HepG2 (cell line): ENCODE measurements around the gene DAZAP1. TPM values are rescaled to one million over a fixed set of nuclear protein-coding genes. Genes with fewer than 3 reads are reported as not detected.

Experiments
- HMG20B ChIP-seq: conservative IDR thresholded peaks from 2 replicates; pipeline ENCODE4 v1.6.1; 2016; ENCODE audit warnings: missing genetic modification reagents, missing compliant biosample characterization
- JDP2 ChIP-seq: sonication (generic); formaldehyde crosslinking; IDR thresholded peaks from 2 replicates; pipeline ENCODE4 v1.8.1; 2022; ENCODE audit warnings: missing genetic modification reagents, borderline replicate concordance
- SOX13 ChIP-seq, 3 experiments: fragments of 450-650 bp in 1 of 3; sonication (generic) in 1 of 3; formaldehyde crosslinking in 1 of 3; IDR thresholded peaks in 2 of 3; conservative IDR thresholded peaks in 1 of 3; 2 replicates each; pipeline versions ENCODE4 v1.5.0 to v1.6.1; 2016 to 2020; ENCODE audit warnings: antibody characterized with exemption in 1 of 3, mild to moderate bottlenecking in 1 of 3, missing compliant biosample characterization in 1 of 3, missing genetic modification reagents in 1 of 3, moderate library complexity in 1 of 3
- ZNF143 ChIP-seq: sonication (generic); formaldehyde crosslinking; IDR thresholded peaks from 2 replicates; pipeline ENCODE4 v1.4.0; 2020; ENCODE audit warnings: missing genetic modification reagents
- ZNF484 ChIP-seq: sonication (generic); formaldehyde crosslinking; IDR thresholded peaks from 2 replicates; pipeline ENCODE4 v1.5.1; 2020; ENCODE audit warnings: mild to moderate bottlenecking, low read depth, missing genetic modification reagents, borderline replicate concordance
- ZNF549 ChIP-seq: sonication (generic); formaldehyde crosslinking; IDR thresholded peaks from 2 replicates; pipeline ENCODE4 v1.5.0; 2020; ENCODE audit warnings: missing genetic modification reagents
- ZNF766 ChIP-seq: sonication (generic); formaldehyde crosslinking; IDR thresholded peaks from 2 replicates; pipeline ENCODE4 v1.5.0; 2020; ENCODE audit warnings: missing genetic modification reagents, borderline replicate concordance
- polyA plus RNA-seq, 8 experiments: library from polyadenylated mRNA; depleted of rRNA in 3 of 8; stranded (reverse) in 7 of 8; unstranded in 1 of 8; fragments of >200 nt; fragmentation: Illumina TruSeq in 4 of 8; extraction: Trizol in 4 of 8; gene quantifications; 2 replicates each; pipeline versions ENCODE4 v1.2.1 to v1.2.3, GENCODE V29; 2011 to 2016; ENCODE audit warnings: low read depth in 4 of 8, missing spikeins in 1 of 8, mixed read lengths in 1 of 8; ENCODE audit not compliant: insufficient read depth in 1 of 8
- total RNA-seq, 5 experiments: library from RNA; depleted of rRNA; stranded (reverse); fragments of >200 nt; fragmentation: Illumina TruSeq; extraction: Trizol; gene quantifications; 2 replicates each; pipeline ENCODE4 v1.2.3, GENCODE V29; 2016; ENCODE audit warnings: low read depth in 1 of 5
- TF ChIP-seq, protein P1 (sequence below): sonication (generic); formaldehyde crosslinking; IDR thresholded peaks from one replicate; pipeline ENCODE4 v1.5.1; 2020; ENCODE audit warnings: mild to moderate bottlenecking, missing genetic modification reagents; ENCODE audit errors: not compliant biosample characterization
- TF ChIP-seq, protein P2 (sequence below): sonication (generic); formaldehyde crosslinking; IDR thresholded peaks from 2 replicates; pipeline ENCODE4 v1.4.0; 2020; ENCODE audit warnings: missing genetic modification reagents
- TF ChIP-seq, protein P3 (sequence below): sonication (generic); formaldehyde crosslinking; IDR thresholded peaks from 2 replicates; pipeline ENCODE4 v1.4.0; 2020; ENCODE audit warnings: missing genetic modification reagents
- TF ChIP-seq, protein P4 (sequence below): sonication (generic); formaldehyde crosslinking; IDR thresholded peaks from 2 replicates; pipeline ENCODE4; 2020; ENCODE audit warnings: missing genetic modification reagents, mild to moderate bottlenecking, borderline replicate concordance
- TF ChIP-seq, protein P5 (sequence below): sonication (generic); formaldehyde crosslinking; IDR thresholded peaks from 2 replicates; pipeline ENCODE4 v1.8.1; 2023; ENCODE audit warnings: mild to moderate bottlenecking, moderate library complexity, missing genetic modification reagents

Gene DAZAP1
- total and polyA plus RNA-seq, 2 of the 13 experiments (the other 11 are each of a cell fraction or from before 2014, with no cell fraction given) = 63.3 to 79.2 TPM

DNA sequence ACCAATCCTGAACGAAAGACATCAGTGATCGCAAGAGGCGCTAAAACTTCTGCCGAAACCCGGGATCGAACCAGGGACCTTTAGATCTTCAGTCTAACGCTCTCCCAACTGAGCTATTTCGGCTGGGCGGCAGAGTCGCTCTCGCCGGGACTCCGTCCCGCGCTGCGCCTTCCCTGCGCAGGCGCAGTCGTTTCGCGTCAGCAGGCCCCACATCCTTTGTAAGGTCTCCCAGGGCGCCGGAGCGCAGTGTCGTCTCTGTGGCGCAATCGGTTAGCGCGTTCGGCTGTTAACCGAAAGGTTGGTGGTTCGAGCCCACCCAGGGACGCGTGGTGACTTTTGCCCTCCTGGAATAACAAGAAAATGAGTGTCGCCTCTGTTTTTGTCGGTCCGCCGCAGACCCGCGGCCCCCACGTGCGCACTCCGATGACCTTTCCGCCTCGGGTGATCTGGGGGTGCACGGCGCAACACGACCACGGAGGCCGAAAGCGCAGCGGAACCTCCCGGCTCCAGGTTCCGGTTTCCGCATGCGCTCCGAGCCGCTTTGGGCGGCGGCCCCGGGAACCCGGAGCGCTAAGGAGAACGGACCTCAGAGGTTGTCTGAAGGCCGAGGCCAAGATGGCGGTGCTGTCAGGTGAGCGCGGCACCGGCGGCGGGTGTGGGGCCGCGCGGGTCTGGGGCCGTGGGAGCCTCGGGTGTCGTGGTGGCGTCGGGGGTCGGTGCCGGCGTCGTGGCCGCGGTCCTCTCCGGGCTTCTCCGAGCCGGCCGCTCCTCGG, 23.9 kb upstream of the DAZAP1 start, which contains the start of gene NDUFS7 (continued):
- TF ChIP-seq, protein P1, sequence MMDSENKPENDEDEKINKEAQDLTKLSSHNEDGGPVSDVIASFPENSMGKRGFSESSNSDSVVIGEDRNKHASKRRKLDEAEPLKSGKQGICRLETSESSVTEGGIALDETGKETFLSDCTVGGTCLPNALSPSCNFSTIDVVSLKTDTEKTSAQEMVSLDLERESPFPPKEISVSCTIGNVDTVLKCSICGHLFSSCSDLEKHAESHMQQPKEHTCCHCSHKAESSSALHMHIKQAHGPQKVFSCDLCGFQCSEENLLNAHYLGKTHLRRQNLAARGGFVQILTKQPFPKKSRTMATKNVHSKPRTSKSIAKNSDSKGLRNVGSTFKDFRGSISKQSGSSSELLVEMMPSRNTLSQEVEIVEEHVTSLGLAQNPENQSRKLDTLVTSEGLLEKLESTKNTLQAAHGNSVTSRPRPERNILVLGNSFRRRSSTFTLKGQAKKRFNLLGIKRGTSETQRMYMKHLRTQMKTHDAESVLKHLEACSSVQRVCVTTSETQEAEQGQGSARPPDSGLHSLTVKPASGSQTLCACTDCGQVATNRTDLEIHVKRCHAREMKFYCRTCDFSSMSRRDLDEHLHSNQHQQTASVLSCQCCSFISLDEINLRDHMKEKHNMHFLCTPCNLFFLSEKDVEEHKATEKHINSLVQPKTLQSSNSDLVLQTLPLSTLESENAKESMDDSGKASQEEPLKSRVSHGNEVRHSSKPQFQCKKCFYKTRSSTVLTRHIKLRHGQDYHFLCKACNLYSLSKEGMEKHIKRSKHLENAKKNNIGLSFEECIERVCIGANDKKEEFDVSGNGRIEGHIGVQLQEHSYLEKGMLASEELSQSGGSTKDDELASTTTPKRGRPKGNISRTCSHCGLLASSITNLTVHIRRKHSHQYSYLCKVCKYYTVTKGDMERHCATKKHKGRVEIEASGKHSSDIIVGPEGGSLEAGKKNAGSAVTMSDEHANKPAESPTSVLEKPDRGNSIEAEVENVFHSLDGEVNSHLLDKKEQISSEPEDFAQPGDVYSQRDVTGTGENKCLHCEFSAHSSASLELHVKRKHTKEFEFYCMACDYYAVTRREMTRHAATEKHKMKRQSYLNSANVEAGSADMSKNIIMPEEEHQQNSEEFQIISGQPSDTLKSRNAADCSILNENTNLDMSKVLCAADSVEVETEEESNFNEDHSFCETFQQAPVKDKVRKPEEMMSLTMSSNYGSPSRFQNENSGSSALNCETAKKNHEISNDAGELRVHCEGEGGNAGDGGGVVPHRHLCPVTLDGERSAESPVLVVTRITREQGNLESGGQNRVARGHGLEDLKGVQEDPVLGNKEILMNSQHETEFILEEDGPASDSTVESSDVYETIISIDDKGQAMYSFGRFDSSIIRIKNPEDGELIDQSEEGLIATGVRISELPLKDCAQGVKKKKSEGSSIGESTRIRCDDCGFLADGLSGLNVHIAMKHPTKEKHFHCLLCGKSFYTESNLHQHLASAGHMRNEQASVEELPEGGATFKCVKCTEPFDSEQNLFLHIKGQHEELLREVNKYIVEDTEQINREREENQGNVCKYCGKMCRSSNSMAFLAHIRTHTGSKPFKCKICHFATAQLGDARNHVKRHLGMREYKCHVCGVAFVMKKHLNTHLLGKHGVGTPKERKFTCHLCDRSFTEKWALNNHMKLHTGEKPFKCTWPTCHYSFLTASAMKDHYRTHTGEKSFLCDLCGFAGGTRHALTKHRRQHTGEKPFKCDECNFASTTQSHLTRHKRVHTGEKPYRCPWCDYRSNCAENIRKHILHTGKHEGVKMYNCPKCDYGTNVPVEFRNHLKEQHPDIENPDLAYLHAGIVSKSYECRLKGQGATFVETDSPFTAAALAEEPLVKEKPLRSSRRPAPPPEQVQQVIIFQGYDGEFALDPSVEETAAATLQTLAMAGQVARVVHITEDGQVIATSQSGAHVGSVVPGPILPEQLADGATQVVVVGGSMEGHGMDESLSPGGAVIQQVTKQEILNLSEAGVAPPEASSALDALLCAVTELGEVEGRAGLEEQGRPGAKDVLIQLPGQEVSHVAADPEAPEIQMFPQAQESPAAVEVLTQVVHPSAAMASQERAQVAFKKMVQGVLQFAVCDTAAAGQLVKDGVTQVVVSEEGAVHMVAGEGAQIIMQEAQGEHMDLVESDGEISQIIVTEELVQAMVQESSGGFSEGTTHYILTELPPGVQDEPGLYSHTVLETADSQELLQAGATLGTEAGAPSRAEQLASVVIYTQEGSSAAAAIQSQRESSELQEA (CRISPR knock-in tag) = peak; percentile 57
- TF ChIP-seq, protein P2, sequence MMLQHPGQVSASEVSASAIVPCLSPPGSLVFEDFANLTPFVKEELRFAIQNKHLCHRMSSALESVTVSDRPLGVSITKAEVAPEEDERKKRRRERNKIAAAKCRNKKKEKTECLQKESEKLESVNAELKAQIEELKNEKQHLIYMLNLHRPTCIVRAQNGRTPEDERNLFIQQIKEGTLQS = peak; percentile 56; the same call in 1 of the 2 replicates
- TF ChIP-seq, protein P3, sequence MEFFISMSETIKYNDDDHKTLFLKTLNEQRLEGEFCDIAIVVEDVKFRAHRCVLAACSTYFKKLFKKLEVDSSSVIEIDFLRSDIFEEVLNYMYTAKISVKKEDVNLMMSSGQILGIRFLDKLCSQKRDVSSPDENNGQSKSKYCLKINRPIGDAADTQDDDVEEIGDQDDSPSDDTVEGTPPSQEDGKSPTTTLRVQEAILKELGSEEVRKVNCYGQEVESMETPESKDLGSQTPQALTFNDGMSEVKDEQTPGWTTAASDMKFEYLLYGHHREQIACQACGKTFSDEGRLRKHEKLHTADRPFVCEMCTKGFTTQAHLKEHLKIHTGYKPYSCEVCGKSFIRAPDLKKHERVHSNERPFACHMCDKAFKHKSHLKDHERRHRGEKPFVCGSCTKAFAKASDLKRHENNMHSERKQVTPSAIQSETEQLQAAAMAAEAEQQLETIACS (CRISPR knock-in tag) = peak; percentile 75
- TF ChIP-seq, protein P4, sequence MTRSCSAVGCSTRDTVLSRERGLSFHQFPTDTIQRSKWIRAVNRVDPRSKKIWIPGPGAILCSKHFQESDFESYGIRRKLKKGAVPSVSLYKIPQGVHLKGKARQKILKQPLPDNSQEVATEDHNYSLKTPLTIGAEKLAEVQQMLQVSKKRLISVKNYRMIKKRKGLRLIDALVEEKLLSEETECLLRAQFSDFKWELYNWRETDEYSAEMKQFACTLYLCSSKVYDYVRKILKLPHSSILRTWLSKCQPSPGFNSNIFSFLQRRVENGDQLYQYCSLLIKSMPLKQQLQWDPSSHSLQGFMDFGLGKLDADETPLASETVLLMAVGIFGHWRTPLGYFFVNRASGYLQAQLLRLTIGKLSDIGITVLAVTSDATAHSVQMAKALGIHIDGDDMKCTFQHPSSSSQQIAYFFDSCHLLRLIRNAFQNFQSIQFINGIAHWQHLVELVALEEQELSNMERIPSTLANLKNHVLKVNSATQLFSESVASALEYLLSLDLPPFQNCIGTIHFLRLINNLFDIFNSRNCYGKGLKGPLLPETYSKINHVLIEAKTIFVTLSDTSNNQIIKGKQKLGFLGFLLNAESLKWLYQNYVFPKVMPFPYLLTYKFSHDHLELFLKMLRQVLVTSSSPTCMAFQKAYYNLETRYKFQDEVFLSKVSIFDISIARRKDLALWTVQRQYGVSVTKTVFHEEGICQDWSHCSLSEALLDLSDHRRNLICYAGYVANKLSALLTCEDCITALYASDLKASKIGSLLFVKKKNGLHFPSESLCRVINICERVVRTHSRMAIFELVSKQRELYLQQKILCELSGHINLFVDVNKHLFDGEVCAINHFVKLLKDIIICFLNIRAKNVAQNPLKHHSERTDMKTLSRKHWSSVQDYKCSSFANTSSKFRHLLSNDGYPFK (CRISPR knock-in tag) = peak; percentile 92; the same call in 1 of the 2 replicates
- TF ChIP-seq ZNF143 (CRISPR knock-in tag) (peak; percentile 70), ZNF484 (CRISPR knock-in tag) (peak; percentile 73; the same call in 1 of the 2 replicates), HMG20B (CRISPR knock-in tag) (peak; percentile 74), JDP2 (CRISPR knock-in tag) (peak; percentile 50; the same call in 1 of the 2 replicates), ZNF766 (peak; percentile 94), ZNF549 (no peak), SOX13 (IDR thresholded peaks at IDR 0.05) (0 out of 2 replicates have a peak, but pooled peaks have one; percentile 57), SOX13 (CRISPR knock-in tag; conservative IDR thresholded peaks at IDR 0.05 in 1 of 2, IDR thresholded peaks at IDR 0.05 in 1 of 2) (peak in 1 of 2 experiments; percentile 34; a peak in 1 of 4 replicates)
- TF ChIP-seq, protein P5, sequence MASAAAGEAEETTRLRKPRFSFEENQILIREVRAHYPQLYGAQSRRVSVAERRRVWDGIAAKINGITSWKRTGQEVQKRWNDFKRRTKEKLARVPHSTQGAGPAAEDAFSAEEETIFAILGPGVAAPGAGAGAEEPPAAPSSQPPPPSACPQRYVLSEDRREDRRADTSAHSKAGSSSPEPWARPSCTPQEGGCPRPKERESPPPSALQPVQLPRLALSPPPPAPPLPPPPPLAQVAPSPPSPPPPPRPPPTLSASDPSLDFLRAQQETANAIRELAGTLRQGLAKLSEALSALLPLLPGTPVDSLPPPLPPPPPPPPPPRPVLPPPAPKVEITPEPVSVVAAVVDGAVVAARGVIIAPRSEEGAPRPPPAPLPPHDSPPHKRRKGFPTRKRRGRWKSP (CRISPR knock-in tag) = peak; percentile 100
